KMS-11 (cell line): Measurements from ENCODE around the gene FUT9.

Experiments used
- H2AFZ ChIP-seq: fragments of 200-600 bp; sonication (generic); 2 replicates; pipeline ENCODE4 v1.6.1; 2016; ENCODE audit warnings: antibody characterized with exemption, mixed run types, low read depth
- H3K27ac ChIP-seq: fragments of 200-600 bp; sonication (generic); 2 replicates; pipeline ENCODE4 v1.6.1; 2016; ENCODE audit warnings: mild to moderate bottlenecking, mixed run types
- H3K27me3 ChIP-seq: fragments of 200-600 bp; sonication (generic); 2 replicates; pipeline ENCODE4 v1.6.1; 2017; ENCODE audit warnings: mild to moderate bottlenecking, low read depth, mixed run types, moderate library complexity; ENCODE audit not compliant: insufficient read depth
- H3K36me3 ChIP-seq: fragments of 200-600 bp; sonication (generic); 2 replicates; pipeline ENCODE4 v1.6.1; 2017; ENCODE audit warnings: mild to moderate bottlenecking, mixed run types; ENCODE audit not compliant: insufficient read depth
- H3K4me1 ChIP-seq: fragments of 200-600 bp; sonication (generic); 2 replicates; pipeline ENCODE4 v1.6.1; 2016; ENCODE audit warnings: mild to moderate bottlenecking, low read depth, mixed run types; ENCODE audit not compliant: poor library complexity, severe bottlenecking
- H3K4me2 ChIP-seq: fragments of 200-600 bp; sonication (generic); 2 replicates; pipeline ENCODE4 v1.7.0; 2016; ENCODE audit warnings: mild to moderate bottlenecking, mixed run types
- H3K4me3 ChIP-seq: fragments of 200-600 bp; sonication (generic); IDR thresholded peaks from 2 replicates; pipeline ENCODE4 v1.6.1; 2017; ENCODE audit warnings: low read depth, low read length, mixed read lengths; ENCODE audit not compliant: insufficient read depth
- H3K79me2 ChIP-seq: fragments of 200-600 bp; sonication (generic); 2 replicates; pipeline ENCODE4 v1.6.1; 2016; ENCODE audit warnings: low read depth, mixed run types; ENCODE audit not compliant: insufficient read depth
- H3K9ac ChIP-seq: fragments of 200-600 bp; sonication (generic); 2 replicates; pipeline ENCODE4 v1.6.1; 2016; ENCODE audit warnings: mild to moderate bottlenecking, mixed run types
- H4K20me1 ChIP-seq: fragments of 200-600 bp; sonication (generic); 2 replicates; pipeline ENCODE4 v1.6.1; 2016; ENCODE audit warnings: mild to moderate bottlenecking, mixed run types; ENCODE audit not compliant: insufficient read depth
- CTCF ChIP-seq: fragments of 200-600 bp; sonication (generic); conservative IDR thresholded peaks from 2 replicates; pipeline ENCODE4 v1.6.1; 2017; ENCODE audit warnings: low read depth, mild to moderate bottlenecking, antibody characterized with exemption, low read length, moderate library complexity, mixed read lengths

FUT9 gene

DNA sequence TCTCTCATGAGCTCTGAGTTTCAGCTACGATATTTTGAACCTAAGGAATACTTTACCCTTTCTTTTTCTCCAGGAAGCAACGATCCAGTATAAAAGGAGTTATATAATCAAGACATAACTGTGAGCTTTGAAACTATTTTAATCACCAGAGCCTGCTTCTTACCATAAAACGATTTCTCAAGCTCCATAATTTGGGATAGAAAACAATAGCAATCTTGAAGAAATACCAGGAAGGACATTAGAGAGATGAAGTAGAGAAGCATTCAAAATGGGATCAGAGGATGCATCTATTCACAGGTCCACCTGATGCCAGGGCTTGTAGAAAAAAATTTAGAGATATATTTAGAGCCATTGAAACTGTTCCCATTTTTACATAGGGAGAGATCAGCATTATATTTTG lies 135.9 kb downstream of the FUT9 start:
- no peaks in the 10 kb centered on the region for H3K36me3 ChIP-seq
- H2AFZ ChIP-seq, result no peak overlapping the region
- no peak overlapping the region for H3K4me2 ChIP-seq
- H3K9ac ChIP-seq, result no peak overlapping the region
- H4K20me1 ChIP-seq, result no peaks in the 10 kb centered on the region
- no peaks in the 10 kb centered on the region for H3K79me2 ChIP-seq
- no peak overlapping the region for H3K27ac ChIP-seq
- H3K27me3 ChIP-seq, result no peaks in the 10 kb centered on the region
- no peak for TF ChIP-seq CTCF
- peaks cover 4% of the 10 kb centered on the region for H3K4me1 ChIP-seq
- H3K4me3 ChIP-seq, result no peak overlapping the region

DNA sequence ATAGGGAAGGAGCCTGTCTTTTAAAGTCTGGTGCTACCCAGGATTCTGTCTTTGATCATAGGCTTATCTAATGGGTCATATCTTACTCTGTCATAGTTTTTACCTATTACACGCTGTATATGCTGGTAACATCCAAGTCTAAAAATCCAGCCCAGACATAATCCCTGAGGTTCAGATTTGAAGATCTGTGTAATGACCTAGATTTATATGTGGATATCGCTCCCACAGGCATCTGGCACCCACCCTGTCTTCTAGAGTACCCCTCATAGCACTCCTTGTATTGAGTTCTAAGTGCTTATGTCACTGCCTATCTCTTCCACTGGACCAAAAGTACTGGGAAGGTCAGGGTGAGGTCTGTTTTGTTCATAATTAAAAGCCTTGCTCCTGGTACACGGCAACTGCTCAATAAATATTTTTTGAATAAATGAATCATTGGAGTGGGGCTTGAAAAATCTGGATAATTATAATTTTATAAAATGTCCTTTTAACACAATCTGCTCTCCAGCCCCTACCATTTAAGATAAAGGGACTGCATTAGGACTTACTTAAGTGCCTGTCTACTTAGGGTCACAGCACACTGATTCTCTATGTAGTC lies 136.4 kb downstream of the FUT9 start:
- no peak overlapping the region for H3K9ac ChIP-seq
- H3K4me1 ChIP-seq, result peaks cover 9% of the 10 kb centered on the region
- no peaks in the 10 kb centered on the region for H3K27me3 ChIP-seq
- no peak overlapping the region for H2AFZ ChIP-seq
- H3K27ac ChIP-seq, result no peak overlapping the region
- H3K36me3 ChIP-seq, result no peaks in the 10 kb centered on the region
- no peaks in the 10 kb centered on the region for H3K79me2 ChIP-seq
- no peak overlapping the region for H3K4me2 ChIP-seq
- TF ChIP-seq CTCF, result no peak
- H4K20me1 ChIP-seq, result no peaks in the 10 kb centered on the region
- no peak overlapping the region for H3K4me3 ChIP-seq

DNA sequence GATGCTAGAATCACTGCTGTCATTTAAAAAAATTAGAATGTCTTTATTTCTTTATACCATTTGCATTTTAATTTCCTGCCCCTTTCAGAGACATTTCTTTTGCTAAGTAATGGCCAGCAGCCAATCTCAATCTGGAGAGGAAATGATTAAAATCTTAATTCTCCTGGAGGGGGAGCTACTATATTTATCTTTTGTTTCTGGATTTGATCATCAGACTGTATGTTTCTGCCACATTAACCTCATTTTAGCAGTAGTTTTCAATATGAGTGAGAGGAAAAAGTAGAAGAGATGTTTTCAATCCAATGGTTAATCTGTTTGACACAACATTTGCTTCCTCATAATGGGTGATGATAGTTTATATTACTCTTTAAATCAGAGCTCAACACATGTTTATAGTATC lies 138.0 kb downstream of the FUT9 start:
- TF ChIP-seq CTCF, result no peak
- H3K4me3 ChIP-seq, result no peak overlapping the region
- no peaks in the 10 kb centered on the region for H3K36me3 ChIP-seq
- H3K27ac ChIP-seq, result no peak overlapping the region
- H3K9ac ChIP-seq, result no peak overlapping the region
- no peaks in the 10 kb centered on the region for H3K79me2 ChIP-seq
- H2AFZ ChIP-seq, result no peak overlapping the region
- peaks cover 18% of the 10 kb centered on the region for H3K4me1 ChIP-seq
- H3K4me2 ChIP-seq, result no peak overlapping the region
- H3K27me3 ChIP-seq, result no peaks in the 10 kb centered on the region
- H4K20me1 ChIP-seq, result no peaks in the 10 kb centered on the region

DNA sequence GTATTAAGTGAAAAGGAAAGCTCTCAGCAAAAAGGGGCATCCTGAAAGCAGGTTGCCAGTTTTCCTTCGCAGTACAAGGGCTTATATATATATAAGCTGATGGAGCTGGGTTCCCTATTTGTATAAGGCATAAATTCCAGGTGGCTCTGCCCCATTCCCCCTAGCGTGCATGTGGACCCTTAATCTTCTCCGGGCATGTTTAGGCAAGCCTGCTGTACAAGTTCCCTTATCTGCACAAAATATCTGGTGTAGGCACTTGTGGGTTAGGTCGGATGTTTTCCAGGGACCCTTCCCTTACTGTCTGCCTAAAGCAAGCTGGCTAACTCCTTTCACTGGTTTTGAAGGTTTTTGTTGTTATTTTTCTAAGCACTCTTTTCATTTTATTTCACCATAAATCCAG lies 140.7 kb downstream of the FUT9 start:
- H3K27me3 ChIP-seq, result no peaks in the 10 kb centered on the region
- TF ChIP-seq CTCF, result no peak
- no peaks in the 10 kb centered on the region for H3K36me3 ChIP-seq
- H2AFZ ChIP-seq, result no peak overlapping the region; the same call in 1 of the 2 replicates
- no peaks in the 10 kb centered on the region for H3K79me2 ChIP-seq
- H3K9ac ChIP-seq, result peak overlapping the region; percentile 25; the same call in 1 of the 2 replicates
- no peak overlapping the region for H3K4me3 ChIP-seq
- peak overlapping the region; percentile 33; the same call in 1 of the 2 replicates for H3K27ac ChIP-seq
- peaks cover 18% of the 10 kb centered on the region for H3K4me1 ChIP-seq
- no peaks in the 10 kb centered on the region for H4K20me1 ChIP-seq
- peak overlapping the region; percentile 91 for H3K4me2 ChIP-seq
